Measurements from ENCODE around the gene DPYSL4. TPM values are rescaled to one million over a fixed set of nuclear protein-coding genes. Genes with fewer than 3 reads are reported as not detected.

The DPYSL4 gene
- 10 to 100 TPM in 4 of 5 donors, 1 to 10 TPM in 1; 8.0 to 13.5 (median 12.4) TPM for polyA plus RNA-seq (ENCODE audit: insufficient read depth in 1 of 5, insufficient read length in 5 of 5, low replicate concordance in 1 of 5)
- long read RNA-seq, donor 1, partial matches to known transcripts, result 7 of 12 reads
- long read RNA-seq, donor 1, other reads (novel, unspliced or antisense), result 0 of 12 reads
- long read RNA-seq, donor 2, partial matches to known transcripts, result 0 of 4 reads
- long read RNA-seq, donor 2, other reads (novel, unspliced or antisense), result 0 of 4 reads
- long read RNA-seq, donor 3, partial matches to known transcripts, result 0 of 5 reads
- long read RNA-seq, donor 3, other reads (novel, unspliced or antisense), result 0 of 5 reads
- long read RNA-seq, donor 4, partial matches to known transcripts, result 0 of 2 reads
- long read RNA-seq, donor 4, other reads (novel, unspliced or antisense), result 0 of 2 reads
- long read RNA-seq, donor 5, result 0 reads
- long read RNA-seq, donor 6, partial matches to known transcripts, result 0 of 1 reads
- long read RNA-seq, donor 6, other reads (novel, unspliced or antisense), result 0 of 1 reads
- long read RNA-seq, donor 7, partial matches to known transcripts, result 0 of 1 reads
- long read RNA-seq, donor 7, other reads (novel, unspliced or antisense), result 0 of 1 reads
- long read RNA-seq, donor 8, partial matches to known transcripts, result 0 of 3 reads
- long read RNA-seq, donor 8, other reads (novel, unspliced or antisense), result 0 of 3 reads

- no peak for DNase-seq
Observed at GRCh38 chr10:132186488-132187429, at the start of gene DPYSL4. TSS of gene DPYSL4 (plus strand) at chr10:132186948. CDS start at chr10:132187064, 116 bp downstream.

DNA sequence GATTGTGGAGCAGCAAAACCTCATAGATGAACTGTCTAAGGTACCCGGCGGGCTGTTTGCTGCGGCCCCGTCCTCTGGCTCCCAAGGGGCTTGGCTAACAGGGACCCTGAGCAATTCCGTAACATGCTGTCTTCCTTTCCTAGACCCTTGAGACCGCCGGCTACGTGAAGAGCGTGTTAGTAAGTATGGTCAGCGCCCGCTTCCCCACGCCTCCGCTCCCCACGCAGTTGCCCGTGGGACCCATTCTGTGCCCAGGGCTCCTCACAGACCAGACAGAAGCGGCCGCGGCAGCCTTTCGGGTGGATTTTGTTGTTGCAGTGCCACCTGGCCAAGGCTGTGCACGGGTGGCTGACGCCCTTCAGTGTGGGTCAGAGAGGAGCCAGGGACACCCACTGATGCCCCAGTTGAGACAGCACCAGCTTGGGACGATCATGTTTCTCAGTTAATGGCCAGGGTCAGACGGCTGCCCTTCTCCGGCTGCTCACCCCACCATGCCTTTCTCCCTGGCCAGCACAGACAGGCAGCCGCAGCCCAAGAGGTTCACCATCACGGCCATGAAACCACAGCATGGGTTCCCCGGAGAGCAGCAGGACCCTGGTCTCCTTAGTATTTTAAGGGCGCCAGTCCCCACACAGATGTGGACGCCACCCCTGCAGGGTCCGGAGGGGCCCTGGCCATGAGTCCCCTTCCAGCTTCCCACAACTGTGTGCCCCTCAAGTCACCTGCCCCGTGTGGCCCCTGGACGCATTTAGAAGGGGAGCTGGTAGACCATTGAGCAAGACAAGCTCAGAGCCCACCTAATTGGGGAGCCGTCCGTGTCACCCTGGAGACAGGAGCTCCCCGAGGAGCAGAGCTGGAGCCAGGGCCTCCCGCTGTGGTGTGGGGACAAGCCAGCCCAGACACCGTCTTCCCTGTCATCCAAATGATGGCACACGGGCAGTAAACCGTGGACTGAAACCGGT lies 49.4 kb upstream of the DPYSL4 start:
- no peak for DNase-seq

DNA sequence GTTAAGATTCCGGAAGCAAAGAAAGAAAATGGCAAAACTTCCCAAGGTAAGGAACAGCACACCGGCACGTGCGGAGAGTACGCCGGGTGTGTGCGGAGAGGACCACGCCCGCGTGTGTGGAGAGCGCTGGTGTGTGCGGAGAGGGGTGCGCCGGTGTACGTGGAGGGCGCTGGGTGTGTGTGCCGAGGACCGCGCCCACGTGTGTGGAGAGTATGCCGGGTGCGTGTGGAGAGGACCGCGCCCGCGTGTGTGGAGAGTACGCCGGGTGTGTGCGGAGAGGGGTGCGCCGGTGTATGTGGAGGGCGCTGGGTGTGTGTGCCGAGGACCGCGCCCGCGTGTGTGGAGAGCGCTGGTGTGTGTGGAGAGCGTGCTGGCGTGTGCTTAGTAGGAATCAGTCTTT lies 48.6 kb upstream of the DPYSL4 start:
- no peak for DNase-seq

- DNase-seq, result no peak
Observed at GRCh38 chr10:132138596-132138995, 48.2 kb upstream of the DPYSL4 start.

GRCh38 chr10:132139526-132139925 lies 47.2 kb upstream of the DPYSL4 start:
- DNase-seq, result no peak

DNA sequence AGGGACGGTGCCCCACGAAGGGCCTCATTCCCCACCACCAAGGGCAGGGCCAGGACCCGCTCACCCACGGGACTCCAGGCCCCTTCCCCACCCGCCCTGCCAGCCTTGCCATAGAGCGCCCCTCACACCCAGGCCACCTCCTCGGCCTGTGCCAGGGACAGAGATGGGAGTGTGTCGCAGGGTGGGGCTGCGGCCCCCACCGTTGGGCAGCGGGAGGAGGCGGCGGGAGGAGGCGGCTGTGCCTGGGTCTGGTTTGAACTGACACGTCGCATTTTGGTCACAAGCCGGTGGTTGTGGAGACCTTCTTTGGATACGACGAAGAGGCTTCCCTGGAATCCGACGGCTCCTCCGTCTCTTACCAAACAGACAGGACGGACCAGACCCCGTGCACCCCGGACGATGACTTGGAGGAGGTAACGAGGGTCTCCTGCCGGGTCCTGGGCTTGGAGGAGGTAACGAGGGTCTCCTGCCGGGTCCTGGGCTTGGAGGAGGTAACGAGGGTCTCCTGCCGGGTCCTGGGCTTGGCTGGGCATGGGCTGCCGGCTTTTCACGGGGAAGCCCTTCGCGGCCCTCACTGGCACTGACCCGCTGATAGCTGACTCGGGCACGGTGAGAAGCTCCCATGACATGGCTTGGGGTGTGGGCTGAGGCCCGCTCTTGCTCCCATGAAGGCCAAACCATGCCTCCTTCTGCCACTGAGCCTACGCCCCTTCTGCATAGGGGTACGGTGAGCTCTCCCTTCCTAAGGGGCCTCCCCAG lies 46.4 kb upstream of the DPYSL4 start:
- DNase-seq, result no peak

DNA sequence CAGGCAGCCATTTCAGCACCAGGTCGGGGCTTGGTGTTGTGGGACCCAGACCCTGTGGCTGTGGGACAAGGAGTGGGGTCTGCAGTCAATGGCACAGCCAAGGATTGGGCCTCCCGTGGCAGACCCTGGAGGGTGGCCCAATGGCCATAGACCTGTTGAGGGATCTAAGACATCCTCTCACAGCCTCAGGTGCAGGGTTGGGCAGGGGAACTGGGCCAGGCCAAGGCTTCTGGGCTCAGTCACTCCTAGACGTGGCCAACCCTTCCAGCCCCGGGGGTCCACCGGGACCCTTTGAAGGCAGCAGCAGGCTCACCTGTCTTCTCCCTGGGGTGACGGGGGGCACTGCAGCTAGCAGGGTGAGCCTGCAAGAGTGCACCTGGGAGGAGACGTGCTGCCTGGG lies 45.7 kb upstream of the DPYSL4 start:
- no peak for DNase-seq

DNA sequence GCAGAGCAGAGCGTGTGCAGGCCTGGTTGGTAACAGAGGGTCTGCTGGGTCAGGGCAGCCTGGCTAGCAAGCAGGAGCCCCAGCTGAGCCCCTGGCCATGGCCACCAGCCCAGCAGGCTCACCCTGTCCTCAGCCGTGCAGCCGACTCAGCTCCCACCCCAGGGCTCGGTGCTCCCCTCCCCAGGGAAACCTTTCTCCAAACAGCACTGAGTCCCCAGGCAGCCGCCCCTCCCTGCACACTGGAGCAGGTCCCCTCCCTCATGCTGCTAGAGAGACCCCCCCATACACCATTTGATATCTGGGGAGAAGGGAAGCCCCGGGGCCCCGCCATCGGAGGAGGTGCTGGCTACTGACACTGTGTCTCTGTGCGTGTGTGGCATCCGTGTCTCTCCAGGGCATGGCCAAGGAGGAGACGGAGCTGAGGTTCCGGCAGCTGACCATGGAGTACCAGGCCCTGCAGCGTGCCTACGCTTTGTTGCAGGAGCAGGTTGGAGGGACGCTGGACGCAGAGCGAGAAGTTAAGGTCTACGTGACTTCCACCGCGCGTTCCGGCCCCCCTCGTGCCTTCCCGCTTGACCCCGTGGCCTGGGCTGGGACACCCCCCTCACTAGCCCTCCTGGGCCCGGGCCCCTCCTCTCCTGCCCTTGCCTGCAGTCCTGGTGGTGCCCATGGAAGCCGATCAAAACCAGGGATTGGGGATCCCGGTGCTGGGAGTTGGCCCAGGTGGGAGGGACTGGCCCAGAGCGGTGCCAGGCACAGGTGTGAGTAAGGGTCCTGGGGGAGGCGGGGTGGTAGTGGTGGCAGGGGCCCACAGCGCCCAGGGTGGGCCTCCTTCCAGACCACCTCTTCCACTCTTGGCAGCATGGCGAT lies 45.0 kb upstream of the DPYSL4 start:
- no peak for DNase-seq

DNA sequence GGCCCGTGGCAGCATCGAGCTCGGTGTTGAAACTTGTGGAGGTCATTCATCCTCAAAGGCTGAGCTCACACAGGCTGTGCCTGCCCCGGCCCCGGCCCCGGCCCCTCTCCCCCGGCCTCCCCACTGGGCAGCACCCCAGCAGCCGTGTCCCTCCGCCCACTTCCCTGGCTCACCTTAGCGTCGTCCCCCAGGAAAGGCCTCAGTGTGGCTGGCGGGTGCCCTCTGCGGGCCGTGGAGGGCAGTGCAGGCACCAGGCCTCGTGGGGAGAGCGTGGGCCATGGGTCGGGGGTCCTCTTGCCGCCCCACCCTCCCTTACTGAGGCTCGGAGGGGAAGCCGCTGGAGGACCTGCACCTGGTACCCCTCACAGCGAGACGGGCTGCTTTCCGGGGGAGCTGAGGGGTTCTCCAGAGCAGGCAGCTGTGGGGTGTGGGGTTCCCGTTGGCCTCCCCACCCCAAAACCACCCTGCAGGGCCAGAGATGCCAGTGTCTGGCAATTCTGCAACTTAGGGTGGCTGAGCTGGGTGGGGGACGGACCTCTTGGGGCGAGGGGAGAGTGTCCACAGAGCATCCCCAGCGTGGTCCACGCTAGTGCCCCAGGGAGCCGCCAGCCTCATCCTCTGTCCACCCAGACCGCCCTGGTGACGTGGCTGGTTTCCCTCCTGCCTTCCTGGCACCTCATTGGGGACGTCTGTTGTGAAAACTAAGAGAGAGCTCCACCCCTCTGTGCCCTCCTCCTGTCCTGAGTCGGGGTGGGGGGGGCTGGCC lies 44.2 kb upstream of the DPYSL4 start:
- DNase-seq, result no peak

GRCh38 chr10:132143162-132143561 lies 43.6 kb upstream of the DPYSL4 start:
- no peak for DNase-seq

- no peak for DNase-seq
Observed at GRCh38 chr10:132144086-132144485, 42.7 kb upstream of the DPYSL4 start.

DNA sequence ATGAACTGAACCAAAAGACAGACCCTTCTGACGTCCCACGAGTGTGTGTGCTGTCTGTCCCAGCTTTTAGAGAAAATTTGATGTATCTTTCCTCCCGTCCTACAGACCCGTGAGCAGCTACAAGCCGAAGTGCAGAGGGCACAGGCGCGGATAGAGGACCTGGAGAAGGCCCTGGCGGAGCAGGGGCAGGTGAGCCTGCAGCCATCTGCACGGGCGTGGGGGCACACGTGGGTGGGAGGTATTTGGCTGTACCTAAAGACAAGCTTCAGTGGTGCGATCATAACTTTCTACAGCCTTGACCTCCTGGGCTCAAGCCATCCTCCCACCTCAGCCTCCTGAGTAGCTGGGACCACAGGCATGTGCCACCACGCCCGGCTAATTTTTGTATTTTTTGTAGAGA lies 41.7 kb upstream of the DPYSL4 start:
- no peak for DNase-seq

DNA sequence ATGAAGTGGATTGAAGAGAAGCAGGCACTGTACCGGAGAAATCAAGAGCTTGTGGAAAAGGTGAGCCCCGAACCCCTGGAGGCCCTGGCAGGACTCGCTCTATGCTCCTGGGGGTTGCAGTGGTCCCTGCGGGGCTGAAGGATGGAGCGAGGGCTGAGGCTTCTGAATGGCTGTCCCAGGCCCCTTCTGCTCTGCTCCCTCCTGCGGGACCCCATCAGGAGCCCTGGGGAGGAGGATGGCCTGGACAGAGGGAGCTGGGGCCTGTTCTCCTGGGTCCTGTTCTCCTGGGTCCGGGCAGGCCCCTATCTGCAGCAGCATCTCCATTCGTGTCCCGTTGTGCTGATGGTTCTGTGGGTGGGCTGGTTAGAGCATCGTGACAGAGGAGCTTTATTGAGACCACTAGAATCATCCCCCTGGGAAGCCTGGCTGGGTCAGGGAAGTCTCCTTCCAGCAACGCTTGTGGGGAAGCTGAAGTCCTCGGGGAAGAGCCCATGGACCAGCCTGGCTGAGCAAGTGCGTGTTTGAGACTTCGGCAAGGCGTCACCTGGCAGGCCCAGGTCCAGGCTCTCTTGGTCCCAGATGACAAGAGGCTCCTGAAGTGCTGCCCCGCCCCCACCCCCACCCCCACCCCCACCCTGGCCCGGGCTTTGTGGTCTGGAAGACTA lies 41.1 kb upstream of the DPYSL4 start:
- no peak for DNase-seq

DNA sequence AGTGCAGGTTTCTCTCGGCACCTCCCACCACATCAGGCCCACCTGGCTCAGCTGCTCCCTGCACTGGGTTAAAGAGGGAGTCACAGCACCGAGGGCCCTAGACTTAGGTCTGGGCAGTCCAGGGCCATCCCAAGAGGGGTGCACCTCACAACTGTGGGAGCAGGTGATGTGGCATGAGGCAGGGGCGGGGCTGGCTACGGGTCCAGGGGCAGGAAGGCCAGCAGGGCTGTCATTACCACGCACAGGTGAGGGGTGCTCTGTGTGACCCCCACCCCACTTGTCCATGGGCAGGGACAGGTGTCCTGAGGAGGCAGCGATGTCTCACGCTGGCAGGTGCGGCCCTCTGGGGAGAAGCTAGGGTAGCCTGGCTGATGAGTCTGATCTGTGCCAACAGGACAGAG lies 40.5 kb upstream of the DPYSL4 start:
- DNase-seq, result no peak

DNA sequence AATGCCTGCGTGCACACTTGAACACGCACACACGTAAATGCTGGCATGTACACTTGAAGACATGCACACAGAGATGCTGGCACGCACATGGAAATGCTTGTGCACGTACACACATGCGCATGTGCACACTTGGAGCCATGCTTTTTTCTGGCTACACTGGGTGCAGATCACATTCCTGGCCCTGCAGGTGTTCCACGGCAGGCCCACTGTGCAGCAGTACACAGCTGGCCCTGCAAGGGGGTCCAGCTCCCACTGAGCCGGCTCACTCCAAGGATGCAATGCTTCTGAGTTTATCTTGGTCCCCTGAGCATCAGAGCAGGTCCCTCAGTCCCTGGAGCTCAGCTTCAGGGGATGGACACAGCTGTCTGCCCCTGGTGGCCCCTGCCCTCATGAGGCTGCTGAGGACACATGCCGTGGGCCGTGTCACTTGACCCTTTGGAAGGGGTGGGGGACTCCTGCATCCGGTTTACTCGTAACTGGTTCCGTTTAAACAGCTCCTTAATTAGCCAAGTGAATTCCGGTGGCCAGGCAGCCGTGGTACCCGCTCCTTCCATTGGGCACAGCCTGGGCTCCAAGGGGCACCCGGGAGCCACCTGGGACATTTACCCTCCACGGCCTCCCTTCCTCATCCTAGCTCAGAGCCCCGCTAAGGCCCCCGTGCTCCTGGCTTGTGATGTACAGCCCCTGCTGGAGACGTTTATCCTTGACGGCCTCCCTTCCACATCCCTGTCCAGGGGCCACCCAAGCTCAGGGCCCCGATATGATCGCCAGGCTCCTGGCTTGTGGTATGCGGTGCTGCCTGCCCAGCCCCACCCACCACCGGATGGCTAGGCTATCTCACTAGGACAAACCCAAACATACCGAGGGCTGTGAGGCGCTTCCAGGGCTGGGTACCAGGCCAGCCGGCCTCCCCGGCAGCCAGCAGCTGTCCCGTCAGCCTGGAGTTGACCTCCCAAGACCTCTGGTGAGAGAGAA lies 39.5 kb upstream of the DPYSL4 start:
- DNase-seq, result no peak
